Natural killer cell (primary cell): ENCODE data around the gene ABCC1. TPM values are rescaled to one million over a fixed set of nuclear protein-coding genes. Genes with fewer than 3 reads are reported as not detected.

Experiments
- ATAC-seq, 3 donors: fragments of 150-1000 bp in 2 of 3; fragments of 200-7000 bp in 1 of 3; cut with Tn5 transposase; 1 replicate in 1 of 3; 2 replicates in 2 of 3; pipeline ENCODE4 v1.10.0; 2021; ENCODE audit warnings: mild to moderate bottlenecking in 2 of 3, moderate library complexity in 2 of 3
- DNase-seq, 2 donors: peaks; one replicate each; pipeline versions ENCODE4 v3.0.0 to v3.0.0-alpha.2; 2013 to 2021; ENCODE audit warnings: mixed read lengths in 1 of 2
- H3K27ac ChIP-seq: one replicate; pipeline ENCODE4 v1.5.1; 2013; ENCODE audit warnings: mild to moderate bottlenecking, low read length
- H3K27me3 ChIP-seq: one replicate; pipeline ENCODE4 v1.6.1; 2013; ENCODE audit warnings: low read length; ENCODE audit not compliant: control insufficient read depth, insufficient read depth
- H3K36me3 ChIP-seq: one replicate; pipeline ENCODE4 v1.6.1; 2013; ENCODE audit warnings: low read length; ENCODE audit not compliant: control insufficient read depth, insufficient read depth
- H3K4me1 ChIP-seq: one replicate; pipeline ENCODE4 v1.6.1; 2013; ENCODE audit warnings: low read length; ENCODE audit not compliant: control insufficient read depth, insufficient read depth
- H3K4me3 ChIP-seq: one replicate; pipeline ENCODE4 v1.5.1; 2013; ENCODE audit warnings: low read length
- H3K9me3 ChIP-seq: one replicate; pipeline ENCODE4 v1.6.1; 2013; ENCODE audit warnings: low read length; ENCODE audit not compliant: control insufficient read depth, insufficient read depth
- H3K27ac Mint-ChIP-seq, 2 donors: one replicate each; pipeline ENCODE4 v1.8.0; 2022; ENCODE audit warnings: mild to moderate bottlenecking in 2 of 2, mixed read lengths in 2 of 2, moderate library complexity in 1 of 2
- H3K27me3 Mint-ChIP-seq, 2 donors: one replicate each; pipeline ENCODE4 v1.8.0; 2022; ENCODE audit warnings: low read depth in 2 of 2, mixed read lengths in 2 of 2
- H3K36me3 Mint-ChIP-seq: one replicate; pipeline ENCODE4 v1.8.0; 2022; ENCODE audit warnings: mixed read lengths
- H3K4me1 Mint-ChIP-seq, 2 donors: one replicate each; pipeline ENCODE4 v1.8.0; 2022; ENCODE audit warnings: mixed read lengths in 2 of 2
- H3K4me3 Mint-ChIP-seq: one replicate; pipeline ENCODE4 v1.8.0; 2022; ENCODE audit warnings: mild to moderate bottlenecking, moderate library complexity, mixed read lengths
- H3K9me3 Mint-ChIP-seq, 2 donors: one replicate each; pipeline ENCODE4 v1.8.0; 2022; ENCODE audit warnings: mixed read lengths in 2 of 2
- WGBS: methylation state at CpG from one replicate; pipeline ENCODE4 v1.1.7; 2013; ENCODE audit warnings: missing lambda C conversion rate; ENCODE audit not compliant: insufficient coverage; 5-methylcytosine and 5-hydroxymethylcytosine counted together
- intact Hi-C: fragments of 100-400 bp; cut with micrococcal nuclease; formaldehyde crosslinking; loops from one replicate; pipeline ENCODE4 v1.14.2; 2022
- total RNA-seq, 4 donors: library from RNA; stranded (reverse); fragments of 120-200 nt in 1 of 4; gene quantifications; one replicate each; pipeline versions ENCODE4 v1.2.3 to v1.2.4, GENCODE V29; 2013 to 2022
- TF ChIP-seq, protein P1 (sequence below): fragments of 200-600 bp; IDR thresholded peaks from one replicate; pipeline ENCODE4 v1.8.0; 2022; ENCODE audit warnings: antibody characterized with exemption

ABCC1 gene
- total RNA-seq, 3 donors from 2014 or later (not counting 1 experiment from before 2014, with no cell fraction given) = 24.5 to 53.9 (median 27.9) TPM

DNA sequence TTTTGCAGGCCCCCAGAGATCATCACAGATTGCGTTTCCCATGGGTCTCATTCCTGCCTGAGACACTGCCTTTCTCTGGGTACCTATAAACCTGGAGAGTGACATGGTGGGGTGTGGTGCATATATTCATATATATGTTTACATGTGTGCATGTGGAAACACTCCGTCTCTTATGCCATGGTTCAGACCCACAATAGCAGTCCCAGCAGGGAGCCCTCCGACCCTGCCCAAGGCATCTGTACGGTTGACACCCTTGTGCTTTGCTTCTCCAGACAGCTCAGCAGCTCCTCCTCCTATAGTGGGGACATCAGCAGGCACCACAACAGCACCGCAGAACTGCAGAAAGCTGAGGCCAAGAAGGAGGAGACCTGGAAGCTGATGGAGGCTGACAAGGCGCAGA is 157.1 kb downstream of the ABCC1 start:
- ATAC-seq (peak in 1 of 3 donors; percentile 17), DNase-seq (no peak)
- Mint-ChIP-seq H3K4me1 (no peaks in the 10 kb centered on the region), H3K9me3 (no peaks in the 10 kb centered on the region), H3K4me3 (no peak overlapping the region), H3K27me3 (no peaks in the 10 kb centered on the region), H3K36me3 (peaks cover 10% of the 10 kb centered on the region), H3K27ac (no peak overlapping the region)
- Histone ChIP-seq H3K9me3 (no peaks in the 10 kb centered on the region), H3K4me3 (no peak overlapping the region), H3K36me3 (peaks cover 33% of the 10 kb centered on the region), H3K27ac (no peak overlapping the region), H3K4me1 (no peaks in the 10 kb centered on the region), H3K27me3 (no peaks in the 10 kb centered on the region)
- TF ChIP-seq, protein P1, sequence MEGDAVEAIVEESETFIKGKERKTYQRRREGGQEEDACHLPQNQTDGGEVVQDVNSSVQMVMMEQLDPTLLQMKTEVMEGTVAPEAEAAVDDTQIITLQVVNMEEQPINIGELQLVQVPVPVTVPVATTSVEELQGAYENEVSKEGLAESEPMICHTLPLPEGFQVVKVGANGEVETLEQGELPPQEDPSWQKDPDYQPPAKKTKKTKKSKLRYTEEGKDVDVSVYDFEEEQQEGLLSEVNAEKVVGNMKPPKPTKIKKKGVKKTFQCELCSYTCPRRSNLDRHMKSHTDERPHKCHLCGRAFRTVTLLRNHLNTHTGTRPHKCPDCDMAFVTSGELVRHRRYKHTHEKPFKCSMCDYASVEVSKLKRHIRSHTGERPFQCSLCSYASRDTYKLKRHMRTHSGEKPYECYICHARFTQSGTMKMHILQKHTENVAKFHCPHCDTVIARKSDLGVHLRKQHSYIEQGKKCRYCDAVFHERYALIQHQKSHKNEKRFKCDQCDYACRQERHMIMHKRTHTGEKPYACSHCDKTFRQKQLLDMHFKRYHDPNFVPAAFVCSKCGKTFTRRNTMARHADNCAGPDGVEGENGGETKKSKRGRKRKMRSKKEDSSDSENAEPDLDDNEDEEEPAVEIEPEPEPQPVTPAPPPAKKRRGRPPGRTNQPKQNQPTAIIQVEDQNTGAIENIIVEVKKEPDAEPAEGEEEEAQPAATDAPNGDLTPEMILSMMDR = no peak
- intact Hi-C loops = no loop called here
- WGBS = 94% methylated on average over 6 of the region's 6 CpGs

DNA sequence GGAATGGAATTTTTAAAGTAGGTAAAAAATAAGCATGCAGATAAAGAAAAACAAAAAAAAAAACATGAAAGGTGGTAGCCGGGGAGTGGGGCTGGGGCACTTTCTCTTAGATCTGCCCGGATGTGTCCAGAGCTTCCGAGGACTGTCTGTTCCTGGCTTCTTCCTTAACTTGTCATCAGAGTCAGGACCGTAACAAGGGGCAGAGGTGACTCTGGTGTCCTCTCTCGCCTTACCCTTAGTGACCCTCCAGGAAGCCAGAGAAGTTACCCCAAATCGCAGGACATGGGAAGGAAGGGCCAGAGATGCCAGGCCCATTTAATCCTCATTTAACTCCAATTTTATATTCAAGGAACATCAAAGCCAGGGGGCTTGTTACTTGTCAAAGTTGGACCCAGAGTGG is 158.4 kb downstream of the ABCC1 start:
- H3K27ac Mint-ChIP-seq = no peak overlapping the region
- H3K27ac ChIP-seq = no peak overlapping the region
- H3K4me1 Mint-ChIP-seq = no peaks in the 10 kb centered on the region
- H3K9me3 ChIP-seq = no peaks in the 10 kb centered on the region
- TF ChIP-seq, protein P1 = no peak
- H3K4me1 ChIP-seq = no peaks in the 10 kb centered on the region
- no peaks in the 10 kb centered on the region for H3K27me3 ChIP-seq
- WGBS = 97% methylated on average over 6 of the region's 6 CpGs
- ATAC-seq = no peak
- H3K4me3 ChIP-seq = no peak overlapping the region
- peaks cover 45% of the 10 kb centered on the region for H3K36me3 ChIP-seq
- H3K36me3 Mint-ChIP-seq = peaks cover 10% of the 10 kb centered on the region
- H3K9me3 Mint-ChIP-seq = no peaks in the 10 kb centered on the region
- intact Hi-C loops = no loop called here
- no peak for DNase-seq
- no peaks in the 10 kb centered on the region for H3K27me3 Mint-ChIP-seq
- no peak overlapping the region for H3K4me3 Mint-ChIP-seq

DNA sequence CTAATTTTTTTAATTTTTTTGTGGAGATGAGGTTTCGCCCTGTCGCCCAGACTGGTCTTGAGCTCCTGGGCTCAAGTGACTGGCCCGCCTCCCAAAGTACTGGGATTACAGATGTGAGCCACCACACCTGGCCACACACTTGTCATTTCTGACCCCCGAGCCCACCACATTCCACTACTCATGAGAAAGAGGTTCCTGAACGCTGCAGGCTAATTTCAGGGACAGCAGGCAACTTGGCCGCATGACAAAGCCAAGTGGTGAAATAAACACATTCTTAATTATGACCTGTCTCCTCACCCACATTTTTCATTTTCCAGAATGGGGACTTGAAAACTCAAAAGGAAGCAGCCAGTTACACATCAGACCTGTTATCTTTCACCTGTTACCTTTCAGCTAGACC is 159.3 kb downstream of the ABCC1 start:
- Histone ChIP-seq H3K4me1 (no peaks in the 10 kb centered on the region), H3K27ac (no peak overlapping the region), H3K4me3 (no peak overlapping the region), H3K27me3 (no peaks in the 10 kb centered on the region), H3K36me3 (peaks cover 46% of the 10 kb centered on the region), H3K9me3 (no peaks in the 10 kb centered on the region)
- Mint-ChIP-seq H3K36me3 (peaks cover 4% of the 10 kb centered on the region), H3K27ac (no peak overlapping the region), H3K4me3 (no peak overlapping the region), H3K27me3 (no peaks in the 10 kb centered on the region), H3K9me3 (no peaks in the 10 kb centered on the region), H3K4me1 (no peaks in the 10 kb centered on the region)
- DNase-seq (no peak), ATAC-seq (no peak)
- TF ChIP-seq, protein P1 = no peak
- intact Hi-C loops = no loop called here
- 91% methylated on average over 6 of the region's 6 CpGs for WGBS

DNA sequence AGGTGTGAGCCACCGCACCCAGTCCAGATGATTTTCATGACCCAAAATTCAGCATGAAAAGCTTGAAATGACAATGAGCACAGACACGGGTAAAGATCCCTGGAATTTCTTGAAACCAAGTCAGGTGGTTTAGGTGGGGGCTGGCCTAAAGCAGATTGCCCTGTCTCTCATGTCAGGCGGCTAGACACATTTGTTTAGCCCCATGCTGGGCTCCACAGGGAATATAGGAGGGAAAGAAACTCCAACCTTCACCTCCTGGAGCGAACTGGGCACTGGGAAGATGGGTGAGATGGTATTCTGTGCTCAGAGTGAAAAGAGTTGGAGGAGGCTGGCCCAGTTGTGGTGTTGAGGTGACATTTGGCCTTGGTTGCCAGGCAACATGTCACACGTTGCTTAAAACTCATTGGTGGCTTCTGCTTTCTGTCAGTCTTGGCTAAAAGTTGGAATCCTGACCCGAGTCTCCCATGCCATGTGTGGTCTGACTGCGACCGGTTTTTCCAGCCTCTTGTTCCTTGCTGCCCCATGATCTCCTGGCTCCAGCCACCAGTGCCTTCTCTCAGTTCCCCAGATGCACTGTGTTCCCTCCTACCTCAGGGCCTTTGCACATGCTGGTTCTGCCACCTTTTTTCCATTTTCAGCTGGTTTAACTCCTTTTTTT is 160.2 kb downstream of the ABCC1 start:
- Histone ChIP-seq H3K4me3 (no peak overlapping the region), H3K27me3 (no peaks in the 10 kb centered on the region), H3K36me3 (peaks cover 46% of the 10 kb centered on the region), H3K9me3 (no peaks in the 10 kb centered on the region), H3K4me1 (no peaks in the 10 kb centered on the region), H3K27ac (no peak overlapping the region)
- 85% methylated on average over 7 of the region's 8 CpGs for WGBS
- Mint-ChIP-seq H3K4me1 (no peaks in the 10 kb centered on the region), H3K4me3 (no peak overlapping the region), H3K27me3 (no peaks in the 10 kb centered on the region), H3K9me3 (no peaks in the 10 kb centered on the region), H3K27ac (no peak overlapping the region), H3K36me3 (no peaks in the 10 kb centered on the region)
- ATAC-seq = no peak
- no peak for DNase-seq
- intact Hi-C loops = no loop called here
- TF ChIP-seq, protein P1 = no peak
